NCI-H446 treated with DMSO at 0.1 percent for 48 hours (cell line): ENCODE results near the gene ERG.

Experiments
- DNase-seq: peaks from one replicate; lab custom pipeline; 2025; lab: John Stamatoyannopoulos, UW

ERG gene

DNA sequence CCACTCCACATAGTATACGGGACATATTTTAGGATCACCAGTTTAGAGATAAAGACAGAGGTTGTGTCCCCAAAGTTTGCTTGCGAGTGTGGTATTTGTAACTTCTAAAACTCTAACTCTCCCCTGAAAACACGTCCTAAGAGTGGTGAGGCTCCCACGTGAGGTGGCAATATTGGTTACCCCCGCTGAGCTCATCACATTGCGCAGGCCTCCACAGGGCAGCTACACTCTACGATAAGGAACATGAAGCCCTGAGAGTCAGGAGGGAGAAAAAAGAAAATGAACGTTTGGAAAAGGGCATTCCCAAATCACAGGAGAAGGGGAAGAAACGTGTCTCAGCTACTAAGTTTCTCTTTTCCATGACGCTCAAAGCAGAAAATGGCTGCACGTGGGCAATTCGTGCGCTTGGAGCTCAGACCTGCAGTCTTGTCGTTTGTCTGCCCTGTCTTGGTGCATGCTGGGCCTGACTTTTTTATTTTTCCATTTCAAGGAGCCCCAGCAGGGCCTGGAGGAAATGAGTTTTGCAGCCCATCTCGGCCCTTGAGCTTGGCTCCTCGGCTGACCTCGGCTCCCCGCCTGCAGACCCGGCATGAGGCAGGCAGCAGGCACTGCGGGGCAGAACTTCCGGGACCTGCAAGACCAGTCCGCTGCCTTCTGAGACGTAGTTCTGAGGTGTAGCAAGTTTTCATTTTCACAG, 25.7 kb downstream of the ERG start:
- no peak for DNase-seq

DNA sequence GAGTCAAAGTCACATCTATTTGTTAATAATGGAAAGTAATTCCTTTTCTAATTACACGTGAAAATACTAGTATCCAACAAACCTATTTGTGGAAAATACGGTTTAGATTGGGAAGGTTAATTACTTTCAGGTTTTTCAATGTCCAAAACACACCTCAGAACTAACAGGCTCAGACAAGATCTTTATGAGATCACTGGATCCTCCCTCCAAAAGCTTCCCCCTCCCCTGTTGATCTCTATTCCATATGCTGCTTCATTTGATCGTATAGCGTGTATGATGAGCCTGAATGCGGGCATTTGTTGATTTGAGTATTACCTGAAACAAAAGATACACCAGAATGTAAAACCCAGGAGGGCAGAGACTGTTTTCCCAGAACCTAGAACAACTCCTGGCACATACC, 26.5 kb downstream of the ERG start:
- DNase-seq: no peak

DNA sequence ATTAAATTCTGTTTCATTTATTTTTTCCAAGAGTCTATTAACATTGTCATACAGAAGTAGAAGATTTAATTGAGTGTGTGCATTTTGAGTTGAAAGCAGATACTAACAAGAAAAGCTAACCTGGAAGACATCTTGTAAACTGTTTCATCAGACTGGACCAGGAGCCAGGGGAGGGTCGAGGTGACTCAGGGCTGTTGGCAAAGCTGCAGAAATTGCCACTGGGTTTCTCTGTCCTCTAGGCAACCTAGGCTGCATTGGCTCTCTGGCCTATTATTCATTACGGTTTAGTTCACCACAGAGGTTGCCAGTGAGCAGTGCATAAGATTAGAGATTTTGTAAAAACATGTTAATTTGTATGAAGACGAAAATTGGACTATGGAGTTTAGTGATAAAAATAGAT, 27.5 kb downstream of the ERG start:
- DNase-seq: no peak

DNA sequence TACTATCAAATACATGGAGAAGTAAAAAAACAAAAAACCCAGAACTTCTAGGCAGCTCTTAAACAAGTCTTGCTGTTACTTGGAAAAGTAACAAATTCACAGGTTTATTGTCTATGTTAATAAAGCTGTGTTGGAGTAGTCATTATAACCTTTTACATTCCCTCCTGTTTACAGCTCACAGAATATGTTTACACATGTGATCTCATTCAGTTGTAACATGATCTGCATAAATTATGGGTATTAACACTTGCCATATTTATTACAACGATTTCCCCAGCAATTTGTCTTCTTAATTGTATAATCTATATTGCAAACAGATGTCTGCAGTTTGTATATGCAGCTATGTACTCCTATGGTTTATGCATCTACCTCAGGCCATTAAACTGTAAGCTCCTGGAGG, 28.6 kb downstream of the ERG start:
- DNase-seq: no peak

DNA sequence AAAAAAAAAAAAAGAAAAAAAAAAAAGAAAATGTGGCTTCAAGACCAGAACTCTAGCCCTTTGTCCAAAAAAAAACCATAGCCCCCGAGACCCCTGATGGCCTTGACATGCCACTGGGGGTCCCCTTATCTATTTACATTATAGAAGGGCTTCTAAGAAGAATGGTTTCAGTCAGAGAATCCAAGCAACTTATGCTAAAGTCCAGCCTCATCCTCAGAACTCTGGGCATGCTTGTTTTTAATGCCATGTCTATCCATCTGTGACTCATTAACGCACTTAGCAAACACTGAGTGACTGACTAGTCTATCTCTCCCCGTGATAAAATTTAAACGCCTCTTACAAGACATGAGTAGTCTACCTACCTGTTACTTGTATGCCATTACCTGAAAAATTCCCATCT, 29.3 kb downstream of the ERG start:
- no peak for DNase-seq

DNA sequence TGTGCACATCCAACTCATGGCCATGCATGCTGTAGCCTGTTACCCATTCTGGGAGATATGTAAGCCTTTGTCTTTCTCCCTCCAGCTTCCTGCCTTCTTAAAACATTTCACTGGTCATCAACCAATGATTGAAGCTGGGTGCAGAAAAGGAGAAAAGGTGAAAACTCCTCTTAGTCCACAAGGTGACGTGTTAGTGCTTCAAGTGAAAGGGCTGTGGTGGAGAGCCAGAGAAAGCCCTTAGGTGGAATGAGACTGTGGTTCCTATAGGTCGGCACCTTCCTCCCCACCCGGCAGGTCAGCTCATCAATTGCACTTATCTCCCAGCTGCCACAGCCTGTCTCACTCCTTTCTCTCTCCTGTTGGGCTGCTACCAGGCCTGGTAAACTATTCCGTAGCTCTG, 30.4 kb downstream of the ERG start:
- DNase-seq: no peak

DNA sequence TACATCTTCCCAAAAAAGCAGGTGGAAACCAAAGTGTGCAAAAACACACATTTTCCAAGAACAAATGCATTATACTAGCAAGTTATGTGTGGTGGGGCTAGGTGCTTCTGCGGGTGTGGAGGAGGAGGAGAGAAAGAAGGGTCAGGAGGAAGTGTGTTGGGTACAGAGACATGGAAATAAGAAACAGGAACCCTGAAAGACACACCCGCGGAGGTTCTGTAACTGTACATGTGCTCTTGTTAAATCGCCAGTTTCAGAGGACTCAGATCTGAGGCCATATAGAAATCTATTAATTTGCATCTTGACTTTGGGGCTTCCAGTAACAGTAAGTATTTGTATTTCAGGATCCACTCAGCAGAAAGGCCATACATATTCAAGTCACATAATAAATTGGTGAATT, 30.9 kb downstream of the ERG start:
- DNase-seq: no peak

DNA sequence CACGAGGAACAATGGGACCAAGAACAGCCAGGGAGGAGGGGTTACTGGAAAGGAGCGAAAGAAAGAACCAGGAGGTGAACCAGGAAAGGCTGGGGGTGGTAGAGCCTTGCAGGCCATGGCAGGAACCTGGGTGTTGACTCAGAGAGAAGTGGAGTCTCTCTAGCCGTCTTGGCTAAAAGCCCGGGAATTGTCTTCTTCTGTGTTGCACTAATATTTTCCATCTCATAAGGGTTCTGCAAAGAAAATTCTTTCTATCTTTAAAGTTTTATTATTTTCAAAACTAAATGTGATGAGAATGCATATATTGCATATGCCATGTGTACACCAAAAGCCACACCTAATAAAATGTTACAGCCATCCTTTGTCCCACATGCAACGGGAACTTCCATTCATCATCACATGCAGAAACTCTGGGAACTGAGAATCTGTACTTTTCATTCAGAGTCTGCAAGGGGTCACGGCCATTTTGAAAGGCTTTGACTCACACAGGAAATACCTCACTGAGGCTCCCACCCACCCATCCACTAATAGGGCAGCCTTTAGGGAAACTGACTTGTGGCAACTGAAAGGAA, 38.0 kb downstream of the ERG start:
- DNase-seq: no peak

DNA sequence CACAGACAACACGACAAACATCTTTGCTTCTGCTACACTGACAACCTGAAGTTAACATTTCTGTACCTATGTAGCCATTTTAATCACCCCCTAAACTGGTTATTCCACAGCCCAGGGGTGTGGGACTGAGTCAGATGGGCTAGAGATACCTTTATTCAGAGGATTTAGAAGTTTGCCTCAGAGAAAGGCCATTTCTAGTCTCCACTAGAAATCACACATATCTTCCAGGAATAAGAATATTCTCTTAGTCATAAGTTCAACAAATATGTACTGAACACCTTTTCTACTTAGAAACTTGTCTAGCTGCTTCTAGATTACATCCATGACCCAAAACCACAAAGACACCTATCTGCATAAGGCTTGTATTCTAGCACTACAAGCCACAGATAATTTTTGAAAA, 38.8 kb downstream of the ERG start:
- DNase-seq: no peak

DNA sequence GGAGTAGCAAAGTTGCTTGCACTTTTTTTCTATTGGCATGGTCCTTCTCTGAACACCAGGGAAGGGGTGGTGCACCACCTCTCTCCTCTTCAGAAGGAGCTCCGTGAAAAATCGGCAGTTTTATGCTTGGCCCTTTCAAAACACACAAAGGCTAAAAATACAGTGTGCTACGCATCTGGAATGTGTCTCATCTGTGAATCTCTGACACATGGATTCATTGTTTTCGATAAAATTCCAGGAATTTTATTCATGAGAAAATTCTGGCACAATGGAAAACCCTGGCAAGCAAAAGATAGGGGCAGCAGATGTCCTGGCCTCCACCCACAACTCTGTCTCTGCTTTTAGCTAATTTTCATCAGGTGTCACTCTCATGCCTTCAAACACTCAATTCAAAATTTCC, 42.9 kb downstream of the ERG start:
- no peak for DNase-seq

DNA sequence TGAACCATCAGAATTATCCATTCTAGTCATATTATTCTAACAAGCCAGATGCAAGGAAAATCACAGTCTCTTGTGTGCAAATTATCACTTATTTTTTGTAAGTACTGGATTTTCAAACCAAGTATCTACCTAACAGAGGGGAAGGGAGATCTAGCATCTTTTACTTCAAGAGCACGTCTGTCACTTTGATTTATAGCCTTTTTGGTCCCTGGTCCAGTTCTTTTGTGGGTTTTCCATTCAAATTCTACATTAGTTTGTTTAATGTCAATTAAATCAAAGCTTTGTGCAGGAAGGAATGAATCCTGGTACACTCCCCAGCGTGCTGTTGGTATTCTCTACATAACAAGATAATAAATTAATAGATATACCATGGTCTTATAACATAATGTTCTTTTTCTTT, 43.6 kb downstream of the ERG start:
- DNase-seq: no peak

DNA sequence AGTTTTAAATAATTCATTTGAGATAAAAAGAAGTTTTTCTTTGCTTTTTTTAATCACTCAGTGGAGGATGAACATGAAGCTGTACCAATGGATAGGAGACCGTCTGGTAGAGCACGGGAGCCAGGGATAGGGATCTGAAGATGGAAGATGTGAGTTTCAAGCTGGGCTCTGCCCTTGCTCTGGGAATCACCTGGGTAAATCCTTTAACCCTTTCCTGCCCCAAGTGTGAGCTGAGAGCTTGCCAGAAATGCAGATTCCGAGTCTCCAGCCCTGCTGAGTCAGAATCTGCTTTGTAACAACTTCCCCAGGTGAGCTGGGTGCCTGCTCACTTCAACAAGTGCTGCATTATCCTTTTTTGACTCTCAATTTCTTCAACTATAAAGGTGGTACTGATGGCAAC, 44.1 kb downstream of the ERG start:
- no peak for DNase-seq

DNA sequence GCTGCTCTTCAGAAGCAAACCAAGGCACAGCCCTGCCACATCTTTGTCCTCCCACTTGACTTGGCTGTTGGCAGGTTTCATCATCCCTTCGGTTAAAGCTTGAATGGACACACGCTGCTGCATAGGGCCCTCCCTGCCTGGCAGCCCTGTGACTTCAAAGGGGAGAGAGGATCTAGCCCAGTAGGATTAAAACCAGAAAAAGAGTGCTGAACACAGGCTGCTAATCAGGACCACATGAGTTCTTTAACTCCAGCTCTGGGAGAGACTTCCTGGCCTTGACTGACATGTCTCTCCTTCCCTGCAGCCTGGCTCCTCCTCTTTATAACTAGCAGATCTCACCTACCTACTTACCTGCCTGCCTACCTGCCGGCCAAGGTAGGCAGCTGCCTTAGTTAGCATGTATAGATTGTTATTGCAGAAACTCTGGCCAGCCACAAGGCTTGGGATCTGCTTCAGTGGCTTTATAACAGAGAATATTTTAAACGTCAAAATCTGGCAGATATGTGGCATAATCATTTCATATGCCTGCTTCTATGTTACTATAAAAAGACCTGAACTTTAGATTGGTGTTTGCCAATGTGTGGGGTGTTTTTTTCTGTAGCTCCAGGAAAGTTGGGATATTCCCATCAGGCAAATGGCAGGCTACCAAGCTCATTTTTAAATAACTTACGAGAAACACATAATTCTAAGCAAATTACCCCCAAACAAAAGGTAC, 49.4 kb downstream of the ERG start:
- DNase-seq: no peak

DNA sequence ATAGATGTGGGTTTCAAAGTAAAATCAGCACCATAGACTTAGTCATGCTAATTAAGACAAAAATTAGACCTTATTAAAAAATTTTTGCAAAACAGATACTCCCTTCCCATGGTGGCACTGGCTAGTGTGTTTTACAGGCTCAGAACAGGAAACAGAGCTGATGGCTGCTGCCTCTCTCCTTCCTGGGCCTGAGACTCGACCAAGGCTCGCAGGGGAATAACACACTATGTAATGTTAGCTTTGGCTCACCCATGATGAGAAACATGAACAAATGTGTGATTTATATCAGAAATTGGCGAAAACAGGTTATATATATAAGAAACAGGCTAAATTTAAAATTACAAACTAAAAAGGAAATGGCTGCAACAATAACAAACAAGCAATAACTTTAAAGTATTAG, 50.7 kb downstream of the ERG start:
- no peak for DNase-seq

DNA sequence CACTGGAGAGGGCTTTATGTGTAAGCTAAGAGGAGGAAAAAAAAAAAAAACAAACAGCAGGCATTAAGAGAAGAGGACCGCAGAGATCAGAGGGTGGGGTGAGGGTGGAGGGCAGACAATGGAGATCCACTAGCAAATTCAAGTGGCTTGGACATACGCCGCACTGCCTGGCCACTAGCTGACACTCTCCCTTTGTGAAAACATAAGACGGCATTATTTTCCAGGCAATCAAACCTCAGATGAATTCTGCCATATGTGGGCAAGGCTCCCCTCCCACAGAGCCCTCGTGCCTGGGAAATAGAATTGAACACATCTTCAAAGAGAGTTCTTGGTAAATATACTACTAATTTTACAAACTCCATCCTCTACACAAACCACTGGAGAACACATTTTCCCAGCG, 53.6 kb downstream of the ERG start:
- DNase-seq: no peak

DNA sequence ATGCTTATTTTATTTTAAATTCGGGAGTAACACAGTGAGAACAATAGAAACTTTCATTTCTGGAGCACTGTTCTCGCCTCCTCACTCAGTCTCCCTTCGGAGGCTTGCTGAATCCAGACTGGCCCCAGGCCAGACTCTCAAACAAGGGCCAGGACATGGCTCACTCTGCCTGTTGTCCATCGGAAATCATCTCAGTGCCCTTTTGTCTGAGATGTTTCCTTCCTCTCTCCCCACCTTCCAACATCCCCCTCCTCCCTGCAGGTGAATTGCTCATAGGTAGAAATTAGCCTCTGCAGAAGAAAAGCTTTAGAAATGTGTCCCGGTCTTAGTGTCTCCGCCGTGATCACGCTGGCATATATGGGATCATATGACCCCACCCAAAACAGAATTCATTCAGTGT, 55.2 kb downstream of the ERG start:
- no peak for DNase-seq

DNA sequence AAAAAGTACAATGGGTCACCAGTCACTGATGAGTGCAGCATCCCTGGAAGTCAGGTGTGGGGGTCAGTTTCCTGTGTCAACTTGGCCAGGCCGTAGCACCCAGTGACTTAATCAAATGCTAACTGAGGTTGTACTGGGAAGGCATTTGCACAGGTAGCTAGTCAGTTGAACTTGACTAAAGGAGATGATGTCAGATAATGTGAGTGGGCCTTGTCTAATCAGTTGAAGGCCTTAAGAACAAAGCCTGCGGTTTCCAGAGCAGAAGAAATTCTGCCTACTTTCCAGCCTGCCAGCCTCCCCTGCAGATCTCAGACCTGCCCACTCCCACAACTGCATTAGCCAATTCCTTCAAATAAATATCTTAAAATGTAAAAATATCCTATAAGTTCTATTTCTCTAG, 57.1 kb downstream of the ERG start:
- DNase-seq: no peak

DNA sequence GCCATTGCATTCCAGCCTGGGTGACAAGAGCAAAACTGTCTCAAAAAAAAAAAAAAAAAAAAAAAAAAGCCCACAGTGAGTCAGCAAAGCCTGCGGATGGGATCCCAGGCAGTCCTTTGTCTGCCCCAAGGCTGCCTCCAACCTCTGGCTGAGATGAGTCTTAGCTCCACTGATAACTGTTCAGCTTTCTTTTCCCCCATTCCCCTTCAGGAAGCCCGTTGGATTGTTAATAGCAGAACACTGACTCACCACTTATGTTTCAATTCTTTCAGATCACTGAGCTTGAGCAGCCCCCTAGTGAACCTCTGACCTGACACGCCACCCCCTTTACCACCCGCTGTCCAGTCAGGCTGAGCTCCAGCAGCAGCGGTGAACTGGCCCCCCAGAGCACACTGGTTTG, 57.5 kb downstream of the ERG start:
- no peak for DNase-seq

DNA sequence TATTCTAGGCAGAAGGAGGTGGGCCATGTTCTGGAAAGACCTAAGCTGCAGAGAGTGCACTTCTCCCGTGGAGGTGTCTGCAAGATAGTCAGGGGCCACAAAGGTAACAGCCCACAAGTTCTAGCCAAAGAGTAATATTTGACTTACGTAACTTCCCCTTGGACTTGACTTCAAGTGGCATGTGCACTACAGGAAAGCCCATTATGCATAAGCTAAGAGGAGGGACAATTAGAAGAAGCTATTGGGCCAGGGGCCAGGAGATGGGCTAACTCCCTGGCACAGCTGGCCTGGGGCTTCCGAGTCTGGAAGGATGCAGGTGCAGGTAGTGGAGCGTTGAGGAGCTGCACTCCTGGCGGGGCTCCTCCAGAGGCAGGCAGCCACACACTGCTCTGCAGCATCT, 58.3 kb downstream of the ERG start:
- no peak for DNase-seq

DNA sequence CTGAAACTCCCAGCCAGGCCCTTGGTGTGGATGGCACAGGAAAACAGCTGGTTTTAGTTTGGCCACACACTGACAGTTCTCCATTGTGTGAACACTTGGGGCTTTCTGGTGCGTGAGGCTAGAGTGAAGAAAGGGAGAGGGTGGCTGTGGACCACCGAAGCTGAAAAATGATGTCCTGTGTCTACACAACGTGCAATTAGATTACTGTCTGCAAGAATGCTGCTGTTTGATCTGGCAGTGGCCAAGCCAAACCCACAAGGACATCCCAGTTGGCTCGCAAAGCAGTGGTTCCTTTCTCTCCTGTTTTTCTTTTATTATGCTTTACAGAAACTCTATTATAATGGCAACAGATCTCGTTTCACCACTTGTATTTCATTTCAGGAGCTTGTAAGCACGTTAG, 58.9 kb downstream of the ERG start:
- DNase-seq: no peak

DNA sequence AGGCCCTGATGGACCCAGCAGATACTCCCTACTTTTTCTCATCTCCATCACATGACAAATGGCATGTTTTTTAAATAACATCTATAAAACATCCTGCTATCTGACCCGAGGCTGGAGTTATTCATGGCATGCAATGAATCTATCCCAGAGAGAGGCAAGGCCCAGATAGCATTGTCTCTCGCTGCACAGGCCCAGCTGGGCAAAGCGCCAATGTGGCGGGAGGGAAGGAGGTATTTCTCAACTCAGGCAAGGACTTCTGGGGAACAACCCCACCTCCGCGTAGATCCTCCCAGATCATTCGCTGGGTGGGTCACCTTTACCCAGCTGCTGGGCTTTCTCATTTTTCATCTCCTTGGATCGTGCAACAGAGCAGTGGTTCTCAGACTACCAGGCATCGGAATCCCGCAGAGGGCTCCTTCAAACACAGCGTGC, 59.8 kb downstream of the ERG start:
- no peak for DNase-seq

DNA sequence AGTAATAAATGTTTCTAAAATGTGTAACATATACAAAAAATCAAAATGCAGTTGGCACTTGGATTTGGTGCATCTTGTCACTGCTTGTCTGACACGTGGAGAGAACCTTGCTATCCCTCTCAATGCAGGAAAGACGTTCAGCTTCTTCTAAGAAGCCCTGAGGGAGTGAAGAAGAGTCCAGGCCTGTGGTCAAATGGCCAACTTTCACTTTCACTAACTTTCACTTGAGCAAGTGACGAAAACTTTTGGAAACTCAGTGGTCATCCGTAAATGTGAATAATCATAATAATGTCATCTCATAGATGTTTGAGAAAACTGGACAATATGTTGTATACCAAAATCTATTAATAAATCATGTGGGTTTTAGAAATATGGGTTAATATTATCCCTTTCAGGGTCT, 61.9 kb downstream of the ERG start:
- DNase-seq: no peak

DNA sequence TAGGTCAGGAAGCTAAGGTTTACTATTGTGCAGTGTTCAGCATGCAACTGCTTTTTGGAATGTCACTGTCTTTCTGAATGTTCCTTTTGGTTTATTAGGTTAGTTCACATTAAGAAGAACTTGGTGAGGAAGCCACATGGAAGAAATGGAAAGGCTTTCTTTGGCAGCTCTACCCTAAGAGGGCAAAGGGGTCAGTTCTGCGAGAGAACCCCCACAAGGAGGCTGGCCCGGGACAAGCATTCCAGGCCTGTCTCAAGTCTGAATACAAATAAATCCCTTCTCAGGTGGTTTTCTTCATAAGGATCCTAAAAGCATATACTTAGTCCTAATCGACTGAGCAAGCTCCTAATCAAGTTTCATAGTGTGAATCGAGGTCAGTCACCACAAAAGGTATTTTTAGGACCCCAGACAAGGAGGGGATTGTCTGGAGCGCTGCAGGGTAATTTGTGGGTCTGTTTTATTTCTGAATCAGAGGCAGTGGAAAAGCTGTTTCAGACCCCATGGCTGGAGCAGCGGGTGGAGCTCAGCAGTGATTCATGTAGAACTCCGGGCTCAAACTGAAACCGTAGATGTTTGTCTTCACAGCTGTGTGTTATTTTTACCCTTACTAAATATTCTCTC, 63.3 kb downstream of the ERG start:
- no peak for DNase-seq
